A549 (cell line): Measurements from ENCODE around the gene SLIT3. TPM values are rescaled to one million over a fixed set of nuclear protein-coding genes. Genes with fewer than 3 reads are reported as not detected.

Experiments used
- ATAC-seq, 2 experiments: fragments of 200-7000 bp in 1 of 2; fragments of >200 bp in 1 of 2; cut with Nextera tagmentation in 1 of 2; cut with Tn5 transposase in 1 of 2; 3 replicates each; pipeline versions ENCODE4 v1.8.0 to v1.9.1; 2018 to 2020; ENCODE audit warnings: mild to moderate bottlenecking in 1 of 2, moderate library complexity in 1 of 2
- CTCF ChIA-PET: fragments of 300-600 bp; sonication (Branson Sonifier 250); formaldehyde crosslinking; extraction: SDS; loops from one replicate; lab custom pipeline; 2021; ENCODE audit warnings: antibody characterized with exemption, inconsistent platforms; lab: Yijun Ruan, JAX
- POLR2A ChIA-PET: fragments of 350-600 bp; formaldehyde crosslinking; extraction: SDS; loops from one replicate; lab custom pipeline; 2021; ENCODE audit warnings: antibody characterized with exemption, inconsistent platforms; lab: Yijun Ruan, JAX
- DNase-seq, 2 experiments: peaks; one replicate each; pipeline versions ENCODE4 v3.0.0 to v3.0.0-alpha.2; 2011 to 2016; ENCODE audit warnings: low read depth in 1 of 2, low spot score in 1 of 2
- FAIRE-seq: peaks from 2 replicates; lab custom pipeline; 2011; peaks lifted over from hg19 to GRCh38; lab: Jason Lieb, UNC
- H3K27ac ChIP-seq, 2 experiments: fragments of >200 bp; sonication (Bioruptor Twin); formaldehyde crosslinking; 3 replicates each; pipeline ENCODE4 v1.5.1; 2016 to 2017
- H3K4me1 ChIP-seq: fragments of >200 bp; sonication (Bioruptor Twin); formaldehyde crosslinking; 3 replicates; pipeline ENCODE4 v1.6.1; 2016
- H3K4me2 ChIP-seq: fragments of >200 bp; sonication (Bioruptor Twin); formaldehyde crosslinking; 3 replicates; pipeline ENCODE4 v1.6.1; 2016
- H3K4me3 ChIP-seq: fragments of >200 bp; sonication (Bioruptor Twin); formaldehyde crosslinking; 3 replicates; pipeline ENCODE4 v1.5.1; 2016
- H3K9me3 ChIP-seq: fragments of >200 bp; sonication (Bioruptor Twin); formaldehyde crosslinking; 3 replicates; pipeline ENCODE4 v1.6.1; 2016
- ATOH8 ChIP-seq: fragments of 250-450 bp; sonication (Bioruptor Pico); IDR thresholded peaks from 2 replicates; pipeline ENCODE4 v1.5.0; 2020; ENCODE audit warnings: low read depth, mild to moderate bottlenecking, moderate library complexity
- BCL3 ChIP-seq: fragments of >200 bp; sonication (Bioruptor Twin); formaldehyde crosslinking; IDR thresholded peaks from 3 replicates; pipeline ENCODE4 v1.6.1; 2016
- BHLHE40 ChIP-seq: IDR thresholded peaks from 2 replicates; pipeline ENCODE4 v1.6.1; 2012; ENCODE audit warnings: low read depth, low read length, inconsistent platforms
- CEBPB ChIP-seq, 2 experiments: fragments of >200 bp in 1 of 2; sonication (Bioruptor Twin) in 1 of 2; formaldehyde crosslinking in 1 of 2; IDR thresholded peaks; 2 replicates each; pipeline ENCODE4 v1.6.1; 2012 to 2016
- CHD2 ChIP-seq: fragments of 150-350 bp; IDR thresholded peaks from 2 replicates; pipeline ENCODE4 v1.6.1; 2014; ENCODE audit warnings: low read length; ENCODE audit not compliant: partially characterized antibody
- CHD4 ChIP-seq: fragments of 200-600 bp; sonication (generic); IDR thresholded peaks from 2 replicates; pipeline ENCODE4 v1.6.1; 2016; ENCODE audit warnings: antibody characterized with exemption, mild to moderate bottlenecking, borderline replicate concordance
- EP300 ChIP-seq, 2 experiments: fragments of >200 bp; sonication (Bioruptor Twin); formaldehyde crosslinking; IDR thresholded peaks; 2 replicates in 1 of 2; 3 replicates in 1 of 2; pipeline ENCODE4 v1.6.1; 2016 to 2017
- FOSB ChIP-seq: fragments of 250-450 bp; sonication (Bioruptor Pico); IDR thresholded peaks from 2 replicates; pipeline ENCODE4 v1.5.0; 2020; ENCODE audit warnings: mild to moderate bottlenecking, moderate library complexity
- FOXS1 ChIP-seq: fragments of 250-450 bp; sonication (Bioruptor Pico); IDR thresholded peaks from 2 replicates; pipeline ENCODE4 v1.5.0; 2020; ENCODE audit warnings: mild to moderate bottlenecking, moderate library complexity
- GATA3 ChIP-seq: IDR thresholded peaks from 2 replicates; pipeline ENCODE4 v1.6.1; 2012; ENCODE audit warnings: borderline replicate concordance
- HES2 ChIP-seq: fragments of >200 bp; sonication (Bioruptor Twin); formaldehyde crosslinking; IDR thresholded peaks from 2 replicates; pipeline ENCODE4 v1.6.1; 2016
- HEYL ChIP-seq: fragments of 250-450 bp; sonication (Bioruptor Pico); IDR thresholded peaks from 2 replicates; pipeline ENCODE4 v1.8.0; 2021; ENCODE audit warnings: mild to moderate bottlenecking, moderate library complexity
- HMGXB4 ChIP-seq: fragments of 250-450 bp; sonication (Bioruptor Pico); IDR thresholded peaks from 2 replicates; pipeline ENCODE4 v1.5.0; 2021; ENCODE audit warnings: mild to moderate bottlenecking, moderate library complexity, borderline replicate concordance
- HOXB13 ChIP-seq: fragments of 250-450 bp; sonication (Bioruptor Pico); IDR thresholded peaks from 2 replicates; pipeline ENCODE4 v1.5.0; 2020; ENCODE audit warnings: low read depth, mild to moderate bottlenecking, moderate library complexity
- JUN ChIP-seq, 2 experiments: fragments of >200 bp; sonication (Bioruptor Twin); formaldehyde crosslinking; IDR thresholded peaks; 2 replicates in 1 of 2; 3 replicates in 1 of 2; pipeline ENCODE4 v1.6.1; 2016 to 2017
- JUNB ChIP-seq: fragments of >200 bp; sonication (Bioruptor Twin); formaldehyde crosslinking; IDR thresholded peaks from 2 replicates; pipeline ENCODE4 v1.6.1; 2016
- KDM1A ChIP-seq: fragments of 200-600 bp; sonication (generic); IDR thresholded peaks from 2 replicates; pipeline ENCODE4 v1.6.1; 2016; ENCODE audit warnings: low read depth, mild to moderate bottlenecking
- KDM5A ChIP-seq: fragments of 200-600 bp; sonication (generic); IDR thresholded peaks from 2 replicates; pipeline ENCODE4 v1.6.1; 2016; ENCODE audit warnings: antibody characterized with exemption, mild to moderate bottlenecking
- MAX ChIP-seq: IDR thresholded peaks from 2 replicates; pipeline ENCODE4 v1.6.1; 2012
- MYC ChIP-seq: IDR thresholded peaks from 2 replicates; pipeline ENCODE4 v1.6.1; 2012; ENCODE audit warnings: mild to moderate bottlenecking, inconsistent platforms, low read length, improper control_type of control experiment, borderline replicate concordance
- NPAS2 ChIP-seq: fragments of 250-450 bp; sonication (Bioruptor Pico); IDR thresholded peaks from 2 replicates; pipeline ENCODE4 v1.8.0; 2022; ENCODE audit warnings: mild to moderate bottlenecking, moderate library complexity, borderline replicate concordance
- PBX3 ChIP-seq: IDR thresholded peaks from 2 replicates; pipeline ENCODE4 v1.6.1; 2012
- RCOR1 ChIP-seq: fragments of 150-350 bp; IDR thresholded peaks from 2 replicates; pipeline ENCODE4 v1.6.1; 2014; ENCODE audit warnings: antibody characterized with exemption, low read length, low read depth
- SMC3 ChIP-seq: fragments of >200 bp; sonication (Bioruptor Twin); formaldehyde crosslinking; IDR thresholded peaks from 3 replicates; pipeline ENCODE4 v1.6.1; 2018; ENCODE audit warnings: inconsistent platforms
- SREBF2 ChIP-seq: fragments of 450-650 bp; IDR thresholded peaks from 2 replicates; pipeline ENCODE4 v1.6.1; 2014; ENCODE audit warnings: mild to moderate bottlenecking, moderate library complexity
- TP53 ChIP-seq: fragments of 250-450 bp; sonication (Bioruptor Pico); IDR thresholded peaks from 2 replicates; pipeline ENCODE4 v1.5.0; 2021; ENCODE audit warnings: mild to moderate bottlenecking, moderate library complexity
- ZC3H11A ChIP-seq: fragments of 450-650 bp; IDR thresholded peaks from 2 replicates; pipeline ENCODE4 v1.6.1; 2014; ENCODE audit warnings: antibody characterized with exemption, mild to moderate bottlenecking
- ZNF302 ChIP-seq: fragments of 250-450 bp; sonication (Bioruptor Pico); IDR thresholded peaks from 2 replicates; pipeline ENCODE4 v1.9.0; 2021; ENCODE audit warnings: inconsistent platforms, mild to moderate bottlenecking, moderate library complexity
- ZSCAN20 ChIP-seq: fragments of 250-450 bp; sonication (Bioruptor Pico); IDR thresholded peaks from 2 replicates; pipeline ENCODE4 v1.8.0; 2022; ENCODE audit warnings: mild to moderate bottlenecking, moderate library complexity
- WGBS: methylation state at CpG from one replicate; pipeline ENCODE4 v1.1.6; 2017; ENCODE audit errors: missing lambda C conversion rate; 5-methylcytosine and 5-hydroxymethylcytosine counted together
- polyA plus RNA-seq, 4 experiments: library from polyadenylated mRNA; depleted of rRNA in 3 of 4; stranded (reverse); fragments of >200 nt; fragmentation: RNase III in 1 of 4; extraction: RNeasy Plus Mini Kit Qiagen cat#74134 plus additional on column Dnase treatment in 1 of 4; gene quantifications; 2 replicates in 3 of 4; 3 replicates in 1 of 4; pipeline ENCODE4 v1.2.3, GENCODE V29; 2011 to 2017

Gene SLIT3
- polyA plus RNA-seq, 2 of the 4 experiments (the other 2 are of a cell fraction): 12.7 to 22.9 TPM

GRCh38 chr5:168860081-168860480 is 440.9 kb downstream of the SLIT3 start:
- Histone ChIP-seq H3K27ac (no peak overlapping the region), H3K4me1 (no peaks in the 10 kb centered on the region), H3K4me3 (no peak overlapping the region), H3K9me3 (no peaks in the 10 kb centered on the region), H3K4me2 (no peak overlapping the region)
- ChIA-PET CTCF (interaction anchor here (0.6 kb wide), 1 partner anchor 1233 kb away, joined by 3 read pairs; no protein-coding TSS in a partner anchor), POLR2A (no interaction called here)
- no peak for DNase-seq
- no peak for ATAC-seq
- TF ChIP-seq CHD4: no peak
- no peak for TF ChIP-seq HES2
- no peak for TF ChIP-seq ZNF302
- TF ChIP-seq PBX3: no peak
- TF ChIP-seq HEYL (CRISPR knock-in tag): no peak
- TF ChIP-seq TP53 (CRISPR knock-in tag): no peak
- no peak for TF ChIP-seq GATA3
- no peak for TF ChIP-seq JUNB
- TF ChIP-seq EP300 (IDR thresholded peaks at IDR 0.05): no peak
- no peak for TF ChIP-seq ZSCAN20
- TF ChIP-seq FOSB (CRISPR knock-in tag): no peak
- no peak for TF ChIP-seq CHD2
- no peak for FAIRE-seq
- 68% methylated on average over 1 of the region's 1 CpG for WGBS

- WGBS: 83% methylated on average over 4 of the region's 4 CpGs
- CTCF ChIA-PET: interaction anchor here (0.6 kb wide), 1 partner anchor 1232 kb away, joined by 3 read pairs; no protein-coding TSS in a partner anchor
These were observed 441.5 kb downstream of the SLIT3 start for GRCh38 chr5:168859471-168859870.

GRCh38 chr5:168858994-168859393 is 441.9 kb downstream of the SLIT3 start:
- FAIRE-seq: no peak
- Histone ChIP-seq H3K4me2 (no peak overlapping the region), H3K4me3 (no peak overlapping the region), H3K9me3 (no peaks in the 10 kb centered on the region), H3K27ac (no peak overlapping the region), H3K4me1 (no peaks in the 10 kb centered on the region)
- WGBS: 68% methylated on average over 6 of the region's 6 CpGs
- ChIA-PET POLR2A (no interaction called here), CTCF (no interaction called here)
- ATAC-seq: no peak
- no peak for DNase-seq
- no peak for TF ChIP-seq MYC
- TF ChIP-seq HMGXB4 (CRISPR knock-in tag): no peak
- TF ChIP-seq TP53 (CRISPR knock-in tag): no peak
- no peak for TF ChIP-seq SREBF2
- TF ChIP-seq MAX: no peak
- no peak for TF ChIP-seq KDM5A
- TF ChIP-seq RCOR1: no peak
- no peak for TF ChIP-seq HOXB13 (CRISPR knock-in tag)
- no peak for TF ChIP-seq KDM1A
- TF ChIP-seq ZC3H11A: no peak
- TF ChIP-seq JUN (IDR thresholded peaks at IDR 0.05): no peak
- TF ChIP-seq FOXS1 (CRISPR knock-in tag): no peak
- no peak for TF ChIP-seq BCL3
- no peak for TF ChIP-seq CEBPB (IDR thresholded peaks at IDR 0.05)
- no peak for TF ChIP-seq ATOH8 (CRISPR knock-in tag)
- no peak for TF ChIP-seq BHLHE40
- no peak for TF ChIP-seq PBX3
- no peak for TF ChIP-seq NPAS2 (CRISPR knock-in tag)

More at GRCh38 chr5:168859471-168859870, 441.5 kb downstream of the SLIT3 start:
- H3K4me2 ChIP-seq: no peak overlapping the region
- POLR2A ChIA-PET: no interaction called here
- no peak overlapping the region for H3K4me3 ChIP-seq
- no peak for ATAC-seq
- no peak for DNase-seq
- H3K27ac ChIP-seq: no peak overlapping the region
- no peak for FAIRE-seq
- TF ChIP-seq SMC3: no peak
- no peaks in the 10 kb centered on the region for H3K9me3 ChIP-seq
- H3K4me1 ChIP-seq: no peaks in the 10 kb centered on the region
